Erythroblast (primary cell): Measurements from ENCODE around the gene APOO.

Source experiments
- GATA1 ChIP-seq: IDR thresholded peaks from 2 replicates; pipeline ENCODE4 v1.6.1; 2011; ENCODE audit warnings: low read depth, mild to moderate bottlenecking, control low read depth, low read length, moderate library complexity
- POLR2A ChIP-seq: IDR thresholded peaks from 2 replicates; pipeline ENCODE4 v1.6.1; 2011; ENCODE audit warnings: mild to moderate bottlenecking, low read length

DNA sequence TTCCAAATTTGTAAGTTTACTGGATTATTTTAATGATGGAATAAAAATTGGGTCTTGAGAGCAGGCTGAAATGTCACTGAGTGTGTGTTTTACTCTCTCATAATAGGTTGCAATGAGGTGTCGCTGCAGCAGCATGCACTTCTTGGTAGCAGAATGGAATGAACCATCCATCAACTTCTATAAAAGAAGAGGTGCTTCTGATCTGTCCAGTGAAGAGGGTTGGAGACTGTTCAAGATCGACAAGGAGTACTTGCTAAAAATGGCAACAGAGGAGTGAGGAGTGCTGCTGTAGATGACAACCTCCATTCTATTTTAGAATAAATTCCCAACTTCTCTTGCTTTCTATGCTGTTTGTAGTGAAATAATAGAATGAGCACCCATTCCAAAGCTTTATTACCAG, 122.2 kb downstream of the APOO start:
- TF ChIP-seq POLR2A: no peak
- no peak for TF ChIP-seq GATA1
